Measurements from ENCODE around the gene ELF3.
"Not testable (repeated sequence)": the region's sequence is repeated elsewhere in the genome, so short reads cannot be mapped to it uniquely, and the experiment has no call there.

The ELF3 gene

GRCh38 chr1:202010180-202011015, at the start of gene ELF3:
ELF3 (plus strand) TSS chr1:202010587; CDS start chr1:202011137, 550 bp downstream.
- DNase-seq (ENCODE audit: low read depth) = no peak

GRCh38 chr1:201962382-201962781, 48.0 kb upstream of the ELF3 start:
- DNase-seq (ENCODE audit: low read depth) = not testable (repeated sequence)

DNA sequence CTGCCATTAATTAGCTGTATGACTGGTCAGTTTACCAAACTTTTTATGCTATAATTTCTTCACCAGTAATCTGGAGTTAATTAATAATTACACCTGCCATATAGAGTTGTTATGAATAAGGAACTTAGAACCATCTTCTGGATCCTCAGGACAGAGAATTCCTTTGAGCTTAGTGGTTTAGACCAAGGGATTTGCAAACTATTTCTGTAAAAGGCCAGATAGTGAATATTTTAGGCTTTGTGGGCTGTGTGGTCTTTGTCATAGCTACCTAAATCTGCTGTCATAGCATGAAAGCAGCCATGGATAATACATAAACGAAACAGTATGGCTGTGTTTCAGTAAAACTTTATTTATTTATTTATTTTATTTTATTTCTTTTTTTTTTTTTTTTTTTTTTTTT, 46.1 kb upstream of the ELF3 start:
- DNase-seq (ENCODE audit: low read depth) = no peak

DNA sequence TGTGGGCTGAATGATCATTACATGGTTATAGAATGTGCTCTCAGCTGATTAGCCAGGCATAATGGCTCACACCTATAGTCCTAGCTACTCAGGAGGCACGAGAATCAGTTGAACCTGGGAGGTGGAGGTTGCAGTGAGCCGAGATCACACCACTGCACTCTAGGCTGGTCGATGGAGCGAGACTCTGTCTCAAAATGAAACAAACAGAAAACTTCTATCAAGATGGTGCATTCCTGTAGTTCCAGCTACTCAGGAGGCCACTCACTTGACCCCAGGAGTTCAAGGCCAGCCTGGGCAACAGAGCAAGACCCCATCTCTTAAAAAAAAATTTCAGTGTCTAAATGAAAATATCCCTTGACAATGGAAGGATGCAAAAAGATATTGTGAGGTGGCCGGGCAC, 44.2 kb upstream of the ELF3 start:
- DNase-seq (ENCODE audit: low read depth) = no peak

DNA sequence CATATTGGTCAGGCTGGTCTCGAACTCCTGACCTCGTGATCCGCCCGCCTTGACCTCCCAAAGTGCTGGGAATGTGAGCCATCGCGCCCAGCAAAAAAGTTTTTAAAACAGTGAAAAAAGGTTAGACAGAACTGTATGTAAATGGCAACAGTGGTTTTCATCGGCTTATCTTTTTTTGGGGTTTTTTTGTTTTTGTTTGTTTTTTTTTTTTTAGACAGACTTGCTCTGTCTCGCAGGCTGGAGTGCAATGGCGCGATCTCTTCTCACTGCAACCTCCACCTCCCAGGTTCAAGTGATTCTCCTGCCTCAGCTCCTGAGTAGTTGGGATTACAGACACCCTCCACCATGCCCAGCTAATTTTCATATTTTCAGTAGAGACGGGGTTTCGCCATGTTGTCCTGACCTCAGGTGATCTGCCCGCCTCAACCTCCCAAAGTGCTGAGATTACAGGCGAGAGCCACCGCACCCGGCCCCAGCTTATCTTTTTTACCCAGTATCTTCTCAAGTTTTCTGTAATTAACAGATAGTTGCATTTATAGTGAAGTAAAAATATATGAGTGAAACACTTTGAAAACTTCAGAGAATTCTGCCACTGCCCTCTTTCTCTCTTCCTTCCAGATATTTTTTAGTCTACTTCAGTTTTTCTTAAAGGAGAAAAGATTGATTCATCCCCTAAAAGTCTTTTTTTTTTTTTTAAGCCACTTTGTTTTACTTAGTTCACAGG, 42.0 kb upstream of the ELF3 start:
- no peak for DNase-seq (ENCODE audit: low read depth)

DNA sequence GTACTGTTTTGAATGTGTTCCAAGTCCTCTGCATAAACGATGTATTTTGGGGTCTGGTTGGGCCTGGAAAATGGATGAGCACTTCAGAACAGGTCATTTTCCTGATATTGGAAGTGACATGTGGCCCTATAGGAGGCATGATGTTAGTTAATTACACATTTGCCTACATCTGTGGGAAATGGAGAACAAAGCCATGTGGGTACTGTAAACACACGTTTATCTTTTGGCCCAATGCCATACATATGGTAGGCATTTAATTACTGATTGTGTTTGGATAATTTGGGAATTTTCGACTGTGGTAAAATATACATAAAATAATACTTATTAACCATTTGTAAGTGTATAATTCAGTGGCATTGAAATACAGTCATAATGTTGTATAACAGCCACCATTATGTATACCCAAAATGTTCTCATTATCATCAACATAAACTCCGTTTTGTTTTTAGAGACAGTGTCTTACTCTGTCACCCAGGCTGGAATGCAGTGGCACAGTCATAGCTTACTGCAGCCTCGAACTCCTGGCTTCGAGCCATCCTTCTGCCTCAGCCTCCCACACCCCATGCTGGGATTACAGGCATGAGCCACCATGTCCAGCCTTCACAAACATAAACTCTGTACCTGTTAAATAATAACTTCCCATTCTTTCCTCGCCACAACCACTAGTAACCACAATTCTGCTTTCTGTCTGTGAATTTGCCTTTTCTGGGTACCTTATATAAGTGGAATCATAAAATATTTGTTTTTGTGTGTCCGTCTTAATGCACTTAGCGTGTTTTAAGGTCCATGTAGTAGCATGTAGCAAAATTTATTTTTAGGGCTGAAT, 39.8 kb upstream of the ELF3 start:
- no peak for DNase-seq (ENCODE audit: low read depth)

DNA sequence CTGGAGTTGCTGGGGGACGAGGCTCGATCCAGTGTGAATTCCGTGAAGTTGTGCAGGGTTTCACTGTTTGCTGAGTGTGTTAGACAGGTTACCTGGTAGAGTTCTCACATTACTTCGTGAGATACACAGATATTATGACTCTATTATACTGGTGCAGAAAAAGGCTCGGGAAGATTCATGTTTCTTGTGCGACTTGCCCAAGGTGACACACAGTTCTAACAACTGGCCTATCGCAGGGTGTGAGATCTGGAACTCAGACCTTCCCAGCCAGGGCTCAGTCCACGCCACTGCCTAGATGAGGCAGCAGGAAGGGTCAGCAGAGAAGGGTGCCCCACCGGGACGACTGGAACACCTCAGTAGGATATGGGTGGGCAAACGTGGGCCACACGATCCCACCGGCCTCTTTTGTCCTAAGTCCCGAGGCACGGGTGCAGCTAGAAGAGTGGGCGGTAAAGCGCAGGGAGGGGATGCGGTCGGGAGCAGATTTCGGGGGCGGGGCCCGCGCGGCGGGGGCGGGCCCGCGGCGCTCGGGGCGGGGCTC, 28.2 kb upstream of the ELF3 start:
- DNase-seq (ENCODE audit: low read depth) = peak; percentile 42

DNA sequence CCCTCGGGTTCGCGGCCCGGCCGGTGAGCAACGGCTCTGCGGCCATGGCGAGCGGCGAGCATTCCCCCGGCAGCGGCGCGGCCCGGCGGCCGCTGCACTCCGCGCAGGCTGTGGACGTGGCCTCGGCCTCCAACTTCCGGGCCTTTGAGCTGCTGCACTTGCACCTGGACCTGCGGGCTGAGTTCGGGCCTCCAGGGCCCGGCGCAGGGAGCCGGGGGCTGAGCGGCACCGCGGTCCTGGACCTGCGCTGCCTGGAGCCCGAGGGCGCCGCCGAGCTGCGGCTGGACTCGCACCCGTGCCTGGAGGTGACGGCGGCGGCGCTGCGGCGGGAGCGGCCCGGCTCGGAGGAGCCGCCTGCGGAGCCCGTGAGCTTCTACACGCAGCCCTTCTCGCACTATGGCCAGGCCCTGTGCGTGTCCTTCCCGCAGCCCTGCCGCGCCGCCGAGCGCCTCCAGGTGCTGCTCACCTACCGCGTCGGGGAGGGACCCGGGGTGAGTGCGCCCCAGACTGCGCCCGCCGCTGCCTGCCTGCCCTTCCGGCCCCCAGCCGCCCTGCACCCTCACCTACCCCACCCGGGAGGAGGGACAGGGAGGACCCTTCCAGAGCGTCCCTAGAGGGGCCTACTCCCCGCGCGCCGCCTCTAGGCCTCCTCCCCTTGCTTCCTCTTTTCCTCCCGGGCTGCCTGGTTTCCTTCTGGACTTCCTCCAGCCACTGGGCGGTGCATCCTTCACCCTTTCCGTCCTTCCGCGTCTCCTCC, 27.6 kb upstream of the ELF3 start, which contains the start of gene RNPEP:
Gene RNPEP, plus strand, starts transcription at position 26 of the 757 bp plus-strand sequence. Its CDS starts 19 bp downstream, at position 45.
- peak; percentile 24 for DNase-seq (ENCODE audit: low read depth)

DNA sequence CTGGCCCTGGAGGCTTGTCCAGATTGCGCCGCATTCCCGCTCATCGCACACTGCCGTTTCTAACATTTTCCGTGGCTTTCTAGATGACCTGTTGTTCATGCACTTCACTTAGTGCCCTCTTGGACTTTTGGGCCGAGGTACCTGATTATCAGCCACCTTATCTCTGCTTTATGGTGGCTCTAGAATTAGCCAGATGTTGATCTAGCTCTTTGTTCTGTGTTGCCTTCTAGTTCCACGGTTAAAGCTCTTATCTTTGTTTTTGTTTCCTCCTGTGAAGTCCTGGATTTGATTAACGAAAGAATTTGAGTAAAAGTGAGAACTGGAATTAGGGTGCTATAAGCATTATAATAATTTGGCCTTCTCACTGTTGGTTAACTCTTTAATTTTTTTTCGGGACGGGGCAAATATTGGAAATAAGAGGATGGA, 27.0 kb upstream of the ELF3 start:
- DNase-seq (ENCODE audit: low read depth) = no peak

DNA sequence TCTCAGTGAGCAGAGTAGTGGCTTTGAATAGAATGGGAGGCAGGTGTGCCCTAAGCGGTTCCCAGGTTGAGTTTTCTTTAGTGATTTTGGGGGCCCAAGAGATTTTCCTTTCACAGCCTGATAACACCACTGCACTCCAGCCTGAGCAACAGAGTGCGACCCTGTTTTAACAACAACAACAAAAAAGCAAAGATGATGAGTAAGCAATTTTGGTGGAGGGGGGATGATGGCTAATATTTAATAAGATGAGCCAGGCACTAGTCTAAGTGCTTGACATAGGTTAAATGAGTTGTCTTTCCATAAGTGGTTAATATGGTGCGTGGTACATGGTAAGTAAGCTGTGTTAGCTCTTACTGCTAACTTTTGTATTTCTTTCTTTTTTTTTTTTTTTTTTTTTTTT, 25.9 kb upstream of the ELF3 start:
- no peak for DNase-seq (ENCODE audit: low read depth)

DNA sequence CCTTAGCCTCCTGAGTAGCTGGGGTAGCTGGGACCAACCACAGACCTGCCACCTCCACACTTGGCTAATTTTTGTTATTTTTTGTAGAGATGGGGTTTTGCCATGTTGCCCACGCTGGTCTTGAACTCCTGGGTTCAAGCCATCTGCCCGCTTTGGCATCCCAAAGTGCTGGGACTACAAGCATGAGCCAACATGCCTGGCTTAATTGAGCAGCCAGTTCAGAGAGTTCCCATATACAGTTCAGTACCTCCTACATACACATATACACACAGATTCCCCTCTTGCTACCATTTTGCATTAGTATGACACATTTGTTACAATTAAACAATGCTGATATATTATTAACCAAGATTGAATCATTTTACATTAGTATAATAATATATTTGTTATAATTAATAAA, 25.0 kb upstream of the ELF3 start:
- no peak for DNase-seq (ENCODE audit: low read depth)

GRCh38 chr1:201988601-201989000, 21.8 kb upstream of the ELF3 start:
- DNase-seq (ENCODE audit: low read depth) = no peak

GRCh38 chr1:201989354-201990128, 20.8 kb upstream of the ELF3 start:
- DNase-seq (ENCODE audit: low read depth) = no peak

DNA sequence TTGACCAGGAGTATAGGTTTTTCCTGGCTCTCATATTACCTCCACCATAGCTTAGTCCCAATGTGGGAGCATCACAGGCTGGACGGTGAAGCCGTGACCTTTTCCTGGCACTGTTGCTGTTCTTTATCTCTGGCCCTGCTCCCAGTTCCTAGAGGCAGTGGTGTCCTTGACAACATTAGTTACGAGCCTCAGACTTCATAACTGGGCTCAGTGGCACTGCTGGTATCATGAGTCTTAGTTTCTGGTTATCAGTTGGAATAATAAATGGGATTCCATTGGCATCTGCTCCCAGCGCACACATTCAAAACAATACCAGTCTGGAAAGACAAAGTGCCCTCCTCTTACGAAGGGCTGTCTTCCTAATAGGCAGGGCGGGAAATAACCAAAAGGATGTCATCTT, 20.0 kb upstream of the ELF3 start:
- no peak for DNase-seq (ENCODE audit: low read depth)

GRCh38 chr1:201999625-202000238, 10.7 kb upstream of the ELF3 start:
- no peak for DNase-seq (ENCODE audit: low read depth)

GRCh38 chr1:202002507-202002906, 7.9 kb upstream of the ELF3 start:
- DNase-seq (ENCODE audit: low read depth) = no peak

GRCh38 chr1:202004711-202005110, 5.7 kb upstream of the ELF3 start:
- DNase-seq (ENCODE audit: low read depth) = no peak

DNA sequence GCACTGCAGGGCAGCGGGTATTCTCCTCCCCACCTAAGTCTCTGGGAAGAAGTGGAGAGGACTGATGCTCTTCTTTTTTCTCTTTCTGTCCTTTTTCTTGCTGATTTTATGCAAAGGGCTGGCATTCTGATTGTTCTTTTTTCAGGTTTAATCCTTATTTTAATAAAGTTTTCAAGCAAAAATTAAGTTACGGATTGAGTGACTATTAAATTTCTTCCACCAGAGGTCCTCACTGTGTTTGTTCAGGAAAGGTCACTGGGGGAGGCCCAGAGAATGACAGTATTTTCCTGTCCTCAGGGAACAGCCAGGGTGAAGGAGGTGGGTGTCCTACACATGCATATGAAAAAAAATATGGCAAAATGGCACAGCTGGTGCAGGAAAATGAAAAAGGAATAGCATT, 4.4 kb upstream of the ELF3 start:
- no peak for DNase-seq (ENCODE audit: low read depth)

GRCh38 chr1:202007304-202007703, 3.1 kb upstream of the ELF3 start:
- no peak for DNase-seq (ENCODE audit: low read depth)
